Chondrocyte (in vitro differentiated cells): Measurements from ENCODE around the gene CNIH2. TPM values are rescaled to one million over a fixed set of nuclear protein-coding genes. Genes with fewer than 3 reads are reported as not detected.

Experiments
- DNase-seq: peaks from one replicate; pipeline ENCODE4 v3.0.0; 2021; ENCODE audit warnings: mixed read lengths, low spot score
- H3K27ac Mint-ChIP-seq: one replicate; pipeline ENCODE4 v1.8.0; 2021; ENCODE audit warnings: mild to moderate bottlenecking, moderate library complexity, mixed read lengths; ENCODE audit not compliant: unreplicated experiment
- H3K27me3 Mint-ChIP-seq: 2 replicates; pipeline ENCODE4 v1.8.0; 2021; ENCODE audit warnings: low read depth, mixed read lengths
- H3K36me3 Mint-ChIP-seq: 2 replicates; pipeline ENCODE4 v1.8.0; 2021; ENCODE audit warnings: low read depth, mixed read lengths
- H3K4me1 Mint-ChIP-seq: 2 replicates; pipeline ENCODE4 v1.8.0; 2021; ENCODE audit warnings: low read depth, mild to moderate bottlenecking, mixed read lengths
- H3K4me3 Mint-ChIP-seq: one replicate; pipeline ENCODE4 v1.8.0; 2021; ENCODE audit warnings: mild to moderate bottlenecking, moderate library complexity, mixed read lengths; ENCODE audit not compliant: unreplicated experiment
- H3K9me3 Mint-ChIP-seq: 2 replicates; pipeline ENCODE4 v1.8.0; 2021; ENCODE audit warnings: low read depth, mixed read lengths
- long read RNA-seq: library from polyadenylated mRNA; stranded (forward); transcript quantifications from one replicate; pipeline ENCODE4 v2.0.0, GENCODE V29; 2021
- total RNA-seq: library from RNA; stranded (reverse); gene quantifications from 3 replicates; pipeline ENCODE4 v1.2.1, GENCODE V29; 2021
- TF ChIP-seq, protein P1 (sequence below): fragments of 200-600 bp; sonication (generic); IDR thresholded peaks from 2 replicates; pipeline ENCODE4 v1.5.0; 2021; ENCODE audit warnings: antibody characterized with exemption, mild to moderate bottlenecking, moderate library complexity

CNIH2 gene
- total RNA-seq: 2.5 to 2.8 TPM (median 2.8 TPM) in 3 replicates
- long read RNA-seq, partial matches to known transcripts: 0 of 5 reads
- long read RNA-seq, other reads (novel, unspliced or antisense): 0 of 5 reads

DNA sequence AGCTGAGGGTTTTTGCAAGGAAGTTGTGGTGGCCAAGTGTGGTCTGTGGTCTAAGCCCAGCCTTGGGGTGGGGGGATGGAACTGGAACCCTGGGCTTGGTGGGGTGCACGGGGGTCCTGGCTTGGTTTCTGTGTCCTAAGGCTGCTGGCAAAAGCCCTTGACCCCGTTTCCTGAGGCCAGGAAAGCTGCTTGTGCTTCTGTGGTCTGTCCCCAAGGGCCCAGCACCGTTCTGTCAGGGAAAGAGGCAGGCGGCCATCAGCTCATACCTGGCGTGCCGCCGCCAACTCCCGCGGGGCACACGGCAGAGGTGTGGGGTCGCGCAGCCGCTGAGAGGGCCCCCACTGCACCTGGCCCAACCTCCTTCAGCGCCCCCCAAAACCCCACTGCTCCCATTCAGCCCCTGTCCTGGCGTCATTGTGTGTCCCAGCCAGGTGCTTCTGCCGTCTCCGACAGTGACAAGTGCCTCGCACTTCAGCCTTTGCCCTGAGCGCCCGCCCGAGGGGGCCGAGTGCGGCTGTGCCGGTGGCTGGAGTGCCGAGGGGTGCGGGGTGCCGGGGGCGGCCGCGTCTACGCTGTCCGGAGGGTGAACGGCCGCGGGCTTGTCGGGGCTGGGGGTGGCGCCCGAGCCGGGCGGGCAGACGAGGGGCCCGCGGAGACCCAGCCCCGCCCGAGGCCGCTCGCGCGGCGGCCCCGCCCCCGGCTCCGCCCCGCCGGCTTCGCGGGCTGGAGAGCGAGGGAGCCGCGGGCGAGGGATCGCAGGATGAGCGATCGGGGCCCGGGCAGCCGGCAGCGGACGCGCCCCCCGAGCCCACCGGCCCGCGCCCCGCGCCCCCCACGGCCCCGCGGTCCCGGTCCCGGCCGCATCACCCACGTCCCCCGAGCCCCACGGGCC, at the start of gene CNIH2:
CNIH2 (plus strand) TSS at position 705 of the 892 bp plus-strand sequence. CDS start 282 bp downstream, outside the sequence.
- Mint-ChIP-seq H3K4me3 (peak within 1 kb of the TSS; percentile 58), H3K36me3 (peaks cover 15% of the 10 kb centered on the region), H3K4me1 (peaks cover 15% of the 10 kb centered on the region), H3K27me3 (no peaks in the 10 kb centered on the region), H3K9me3 (no peaks in the 10 kb centered on the region), H3K27ac (no peak within 1 kb of the TSS)
- TF ChIP-seq, protein P1, sequence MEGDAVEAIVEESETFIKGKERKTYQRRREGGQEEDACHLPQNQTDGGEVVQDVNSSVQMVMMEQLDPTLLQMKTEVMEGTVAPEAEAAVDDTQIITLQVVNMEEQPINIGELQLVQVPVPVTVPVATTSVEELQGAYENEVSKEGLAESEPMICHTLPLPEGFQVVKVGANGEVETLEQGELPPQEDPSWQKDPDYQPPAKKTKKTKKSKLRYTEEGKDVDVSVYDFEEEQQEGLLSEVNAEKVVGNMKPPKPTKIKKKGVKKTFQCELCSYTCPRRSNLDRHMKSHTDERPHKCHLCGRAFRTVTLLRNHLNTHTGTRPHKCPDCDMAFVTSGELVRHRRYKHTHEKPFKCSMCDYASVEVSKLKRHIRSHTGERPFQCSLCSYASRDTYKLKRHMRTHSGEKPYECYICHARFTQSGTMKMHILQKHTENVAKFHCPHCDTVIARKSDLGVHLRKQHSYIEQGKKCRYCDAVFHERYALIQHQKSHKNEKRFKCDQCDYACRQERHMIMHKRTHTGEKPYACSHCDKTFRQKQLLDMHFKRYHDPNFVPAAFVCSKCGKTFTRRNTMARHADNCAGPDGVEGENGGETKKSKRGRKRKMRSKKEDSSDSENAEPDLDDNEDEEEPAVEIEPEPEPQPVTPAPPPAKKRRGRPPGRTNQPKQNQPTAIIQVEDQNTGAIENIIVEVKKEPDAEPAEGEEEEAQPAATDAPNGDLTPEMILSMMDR: no peak
- DNase-seq: no peak

DNA sequence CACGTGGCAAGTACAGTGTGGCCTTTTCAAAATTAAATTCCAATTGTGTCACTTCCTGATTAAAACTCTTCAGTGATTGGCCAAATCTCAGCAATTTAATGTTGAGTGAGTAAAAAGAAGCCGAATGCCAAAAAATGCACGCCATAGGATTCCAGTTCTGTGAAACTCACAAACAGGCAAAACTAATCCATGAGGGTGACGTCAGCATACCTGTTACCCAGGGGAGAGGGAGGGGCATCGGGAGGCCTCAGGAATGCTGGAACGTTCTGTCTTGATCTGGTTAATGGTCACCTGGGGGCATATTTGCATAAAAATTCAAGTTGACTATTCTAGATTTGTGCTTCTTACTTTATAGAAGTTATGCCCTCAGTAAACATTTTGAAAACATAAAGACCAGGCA, 49.5 kb upstream of the CNIH2 start:
- no peak overlapping the region for H3K27ac Mint-ChIP-seq
- no peak for DNase-seq
- H3K4me1 Mint-ChIP-seq: no peaks in the 10 kb centered on the region
- no peak overlapping the region for H3K4me3 Mint-ChIP-seq
- TF ChIP-seq, protein P1: no peak
- no peaks in the 10 kb centered on the region for H3K27me3 Mint-ChIP-seq
- no peaks in the 10 kb centered on the region for H3K9me3 Mint-ChIP-seq
- H3K36me3 Mint-ChIP-seq: peaks cover 31% of the 10 kb centered on the region

DNA sequence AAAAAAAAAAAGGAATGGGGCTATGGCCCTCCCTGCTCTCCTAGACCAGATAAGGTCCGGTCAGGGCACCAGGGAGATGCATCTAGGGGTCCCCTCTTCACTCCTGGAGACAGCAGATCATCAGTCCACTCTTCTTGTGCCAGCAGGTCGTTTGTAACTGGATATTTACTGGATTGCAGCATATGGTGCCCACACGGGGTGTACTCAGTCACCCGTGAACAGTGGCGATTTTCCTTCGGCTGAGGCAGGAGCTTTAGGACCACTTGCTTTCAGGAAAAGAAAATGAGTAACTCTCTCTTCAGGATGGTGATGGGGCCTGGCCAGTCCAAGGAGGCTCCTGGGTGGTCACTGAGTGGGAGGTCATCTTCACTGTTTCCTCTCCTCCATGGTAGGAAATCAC, 47.8 kb upstream of the CNIH2 start:
- DNase-seq: no peak
- H3K36me3 Mint-ChIP-seq: peaks cover 41% of the 10 kb centered on the region
- H3K27me3 Mint-ChIP-seq: no peaks in the 10 kb centered on the region
- H3K27ac Mint-ChIP-seq: no peak overlapping the region
- TF ChIP-seq, protein P1: no peak
- no peak overlapping the region for H3K4me3 Mint-ChIP-seq
- no peaks in the 10 kb centered on the region for H3K9me3 Mint-ChIP-seq
- H3K4me1 Mint-ChIP-seq: no peaks in the 10 kb centered on the region

DNA sequence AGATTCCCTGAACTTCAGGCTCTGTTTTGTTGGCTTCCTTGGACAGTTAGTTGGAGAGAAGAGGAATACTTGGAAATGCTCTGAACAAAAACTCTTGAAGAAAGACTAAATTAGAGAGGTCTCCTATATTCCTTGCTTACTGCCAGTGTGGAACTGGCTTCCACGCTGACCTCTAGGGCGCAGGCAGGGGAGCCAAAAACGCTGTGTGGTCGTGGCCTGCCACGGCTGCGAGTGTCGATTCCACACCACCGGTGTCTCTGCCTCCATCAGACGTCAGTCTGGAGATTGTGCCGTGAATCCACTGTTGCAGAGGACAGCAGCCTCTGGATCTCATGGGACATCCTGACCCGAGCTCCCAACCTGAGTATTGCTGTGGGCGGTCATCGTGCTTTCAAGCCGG, 47.0 kb upstream of the CNIH2 start:
- Mint-ChIP-seq H3K4me1 (no peaks in the 10 kb centered on the region), H3K27ac (no peak overlapping the region), H3K27me3 (no peaks in the 10 kb centered on the region), H3K4me3 (no peak overlapping the region), H3K36me3 (peaks cover 48% of the 10 kb centered on the region), H3K9me3 (no peaks in the 10 kb centered on the region)
- DNase-seq: no peak
- TF ChIP-seq, protein P1: no peak

DNA sequence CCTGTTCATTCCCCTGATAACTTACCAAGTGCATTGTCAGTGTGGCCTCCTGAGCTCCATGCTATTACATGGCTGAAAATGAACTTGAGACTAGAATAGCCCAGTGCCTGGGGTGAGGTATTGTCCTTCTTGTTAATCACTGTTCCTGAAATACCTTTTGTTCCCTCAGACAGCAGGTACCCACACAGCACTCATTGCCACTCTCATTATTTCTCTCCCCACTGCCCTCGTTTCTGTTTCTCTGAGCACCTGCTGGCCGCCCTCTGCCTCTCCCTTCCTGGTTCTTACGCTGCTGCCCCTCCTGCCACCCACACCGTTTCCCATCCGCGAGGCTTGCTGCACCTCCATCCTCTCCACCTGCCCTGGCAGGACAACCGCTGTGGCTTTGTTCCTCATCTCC, 46.4 kb upstream of the CNIH2 start:
- no peak overlapping the region for H3K4me3 Mint-ChIP-seq
- H3K9me3 Mint-ChIP-seq: no peaks in the 10 kb centered on the region
- DNase-seq: no peak
- H3K4me1 Mint-ChIP-seq: no peaks in the 10 kb centered on the region
- H3K27ac Mint-ChIP-seq: no peak overlapping the region
- H3K27me3 Mint-ChIP-seq: no peaks in the 10 kb centered on the region
- TF ChIP-seq, protein P1: no peak
- peaks cover 48% of the 10 kb centered on the region for H3K36me3 Mint-ChIP-seq
